ENCODE measurements around the gene SINHCAF. TPM values are rescaled to one million over a fixed set of nuclear protein-coding genes. Genes with fewer than 3 reads are reported as not detected.
"Not testable (repeated sequence)": the region's sequence is repeated elsewhere in the genome, so short reads cannot be mapped to it uniquely, and the experiment has no call there.

Gene SINHCAF
- total RNA-seq (10 to 100 TPM; 87.1 to 95.7 TPM), total RNA-seq (77.5 to 82.9 reads per million in 2 donors)

- Mint-ChIP-seq H3K27me3 (no peaks in the 10 kb centered on the region), H3K27ac (peak within 1 kb of the TSS; percentile 99), H3K36me3 (ENCODE audit: low read depth) (peaks cover 5% of the 10 kb centered on the region), H3K4me3 (peak within 1 kb of the TSS; percentile 97), H3K4me1 (peaks cover 20% of the 10 kb centered on the region)
- DNase-seq (peak; percentile 97 to 98 (median 98)), ATAC-seq (peak; percentile 58)
- H3K9me3 ChIP-seq (ENCODE audit: control insufficient read depth, low read length, poor library complexity, severe bottlenecking), result no peaks in the 10 kb centered on the region
Observed at GRCh38 chr12:31325877-31326631, at the start of gene SINHCAF. Gene SINHCAF, minus strand, starts transcription at chr12:31326150. Its CDS starts 27,946 bp downstream, at chr12:31298204.

GRCh38 chr12:31375422-31375821, 49.5 kb upstream of the SINHCAF start:
- not testable (repeated sequence) for ATAC-seq; H3K36me3 Mint-ChIP-seq (ENCODE audit: low read depth); H3K27ac Mint-ChIP-seq; H3K4me3 Mint-ChIP-seq; DNase-seq; H3K9me3 ChIP-seq (ENCODE audit: control insufficient read depth, low read length, poor library complexity, severe bottlenecking); H3K27me3 Mint-ChIP-seq; H3K4me1 Mint-ChIP-seq

- Mint-ChIP-seq H3K27me3 (peaks cover 17% of the 10 kb centered on the region), H3K4me1 (peaks cover 5% of the 10 kb centered on the region), H3K36me3 (ENCODE audit: low read depth) (peaks cover 2% of the 10 kb centered on the region), H3K27ac (no peak overlapping the region), H3K4me3 (no peak overlapping the region)
- ATAC-seq (no peak), DNase-seq (no peak)
- H3K9me3 ChIP-seq (ENCODE audit: control insufficient read depth, low read length, poor library complexity, severe bottlenecking), result no peaks in the 10 kb centered on the region
Observed at GRCh38 chr12:31371256-31371620, 45.3 kb upstream of the SINHCAF start.

- peaks cover 2% of the 10 kb centered on the region for H3K36me3 Mint-ChIP-seq (ENCODE audit: low read depth)
- ATAC-seq (no peak), DNase-seq (no peak)
- no peaks in the 10 kb centered on the region for H3K9me3 ChIP-seq (ENCODE audit: control insufficient read depth, low read length, poor library complexity, severe bottlenecking)
- no peak overlapping the region for H3K4me3 Mint-ChIP-seq
- peaks cover 5% of the 10 kb centered on the region for H3K4me1 Mint-ChIP-seq
- no peak overlapping the region for H3K27ac Mint-ChIP-seq
- H3K27me3 Mint-ChIP-seq, result peaks cover 17% of the 10 kb centered on the region
Observed at GRCh38 chr12:31370531-31371255, 44.7 kb upstream of the SINHCAF start.

GRCh38 chr12:31369712-31370521, 44.0 kb upstream of the SINHCAF start:
- no peak overlapping the region for H3K4me3 Mint-ChIP-seq
- ATAC-seq (no peak), DNase-seq (no peak)
- H3K27me3 Mint-ChIP-seq, result peaks cover 20% of the 10 kb centered on the region
- peaks cover 5% of the 10 kb centered on the region for H3K4me1 Mint-ChIP-seq
- no peak overlapping the region for H3K27ac Mint-ChIP-seq
- peaks cover 2% of the 10 kb centered on the region for H3K36me3 Mint-ChIP-seq (ENCODE audit: low read depth)
- H3K9me3 ChIP-seq (ENCODE audit: control insufficient read depth, low read length, poor library complexity, severe bottlenecking), result no peaks in the 10 kb centered on the region

GRCh38 chr12:31368666-31369361, 42.9 kb upstream of the SINHCAF start:
- no peaks in the 10 kb centered on the region for H3K9me3 ChIP-seq (ENCODE audit: control insufficient read depth, low read length, poor library complexity, severe bottlenecking)
- no peak for ATAC-seq
- Mint-ChIP-seq H3K27me3 (peaks cover 28% of the 10 kb centered on the region), H3K4me1 (peaks cover 5% of the 10 kb centered on the region), H3K27ac (no peak overlapping the region), H3K4me3 (no peak overlapping the region), H3K36me3 (ENCODE audit: low read depth) (peaks cover 2% of the 10 kb centered on the region)
- no peak for DNase-seq

- Mint-ChIP-seq H3K36me3 (ENCODE audit: low read depth) (peaks cover 1% of the 10 kb centered on the region), H3K27me3 (peaks cover 36% of the 10 kb centered on the region), H3K4me3 (no peak overlapping the region), H3K27ac (no peak overlapping the region), H3K4me1 (peaks cover 17% of the 10 kb centered on the region)
- no peaks in the 10 kb centered on the region for H3K9me3 ChIP-seq (ENCODE audit: control insufficient read depth, low read length, poor library complexity, severe bottlenecking)
- DNase-seq, result no peak
- no peak for ATAC-seq
Observed at GRCh38 chr12:31366104-31366621, 40.2 kb upstream of the SINHCAF start.

GRCh38 chr12:31363831-31364230, 37.9 kb upstream of the SINHCAF start:
- no peak for ATAC-seq
- Mint-ChIP-seq H3K27ac (peak overlapping the region; percentile 45), H3K27me3 (peaks cover 24% of the 10 kb centered on the region), H3K36me3 (ENCODE audit: low read depth) (no peaks in the 10 kb centered on the region), H3K4me3 (no peak overlapping the region), H3K4me1 (peaks cover 14% of the 10 kb centered on the region)
- no peak for DNase-seq
- no peaks in the 10 kb centered on the region for H3K9me3 ChIP-seq (ENCODE audit: control insufficient read depth, low read length, poor library complexity, severe bottlenecking)

- Mint-ChIP-seq H3K4me3 (no peak overlapping the region), H3K4me1 (peaks cover 12% of the 10 kb centered on the region), H3K27me3 (peaks cover 20% of the 10 kb centered on the region), H3K36me3 (ENCODE audit: low read depth) (no peaks in the 10 kb centered on the region), H3K27ac (peak overlapping the region; percentile 45)
- no peaks in the 10 kb centered on the region for H3K9me3 ChIP-seq (ENCODE audit: control insufficient read depth, low read length, poor library complexity, severe bottlenecking)
- DNase-seq, result no peak
- ATAC-seq, result no peak
Observed at GRCh38 chr12:31363416-31363809, 37.5 kb upstream of the SINHCAF start.

GRCh38 chr12:31362759-31363415, 36.9 kb upstream of the SINHCAF start:
- H3K27me3 Mint-ChIP-seq, result peaks cover 20% of the 10 kb centered on the region
- H3K4me1 Mint-ChIP-seq, result peaks cover 12% of the 10 kb centered on the region
- peak overlapping the region; percentile 45 for H3K27ac Mint-ChIP-seq
- peak overlapping the region; percentile 76 for H3K4me3 Mint-ChIP-seq
- ATAC-seq (peak; percentile 36), DNase-seq (no peak)
- no peaks in the 10 kb centered on the region for H3K36me3 Mint-ChIP-seq (ENCODE audit: low read depth)
- H3K9me3 ChIP-seq (ENCODE audit: control insufficient read depth, low read length, poor library complexity, severe bottlenecking), result no peaks in the 10 kb centered on the region

- H3K27ac Mint-ChIP-seq, result peak overlapping the region; percentile 45
- H3K4me1 Mint-ChIP-seq, result peaks cover 12% of the 10 kb centered on the region
- ATAC-seq (no peak), DNase-seq (no peak)
- peaks cover 20% of the 10 kb centered on the region for H3K27me3 Mint-ChIP-seq
- H3K9me3 ChIP-seq (ENCODE audit: control insufficient read depth, low read length, poor library complexity, severe bottlenecking), result no peaks in the 10 kb centered on the region
- H3K36me3 Mint-ChIP-seq (ENCODE audit: low read depth), result no peaks in the 10 kb centered on the region
- peak overlapping the region; percentile 76 for H3K4me3 Mint-ChIP-seq
Observed at GRCh38 chr12:31362115-31362758, 36.3 kb upstream of the SINHCAF start.

- H3K4me1 Mint-ChIP-seq, result peaks cover 12% of the 10 kb centered on the region
Observed at GRCh38 chr12:31361730-31362114, 35.8 kb upstream of the SINHCAF start.

More at GRCh38 chr12:31361730-31362114, 35.8 kb upstream of the SINHCAF start:
- DNase-seq (no peak), ATAC-seq (no peak)
- H3K9me3 ChIP-seq (ENCODE audit: control insufficient read depth, low read length, poor library complexity, severe bottlenecking), result no peaks in the 10 kb centered on the region
- Mint-ChIP-seq H3K4me3 (peak overlapping the region; percentile 76), H3K27ac (peak overlapping the region; percentile 45), H3K27me3 (peaks cover 20% of the 10 kb centered on the region), H3K36me3 (ENCODE audit: low read depth) (no peaks in the 10 kb centered on the region)

Measured in T-helper 17 cell (primary cell).